IMR-90 (cell line): ENCODE results near the gene ATRX. TPM values are rescaled to one million over a fixed set of nuclear protein-coding genes. Genes with fewer than 3 reads are reported as not detected.
A peak's percentile ranks its signal among the peaks of the same experiment; 100 is the strongest.

Experiments
- ATAC-seq: fragments of 200-7000 bp; cut with Tn5 transposase; 2 replicates; pipeline ENCODE4 v1.9.1; 2020; ENCODE audit warnings: low read depth, mild to moderate bottlenecking, moderate library complexity
- BruUV-seq: library from RNA; stranded (reverse); fragments of 400-500 nt; replicated peaks from 2 replicates; lab custom pipeline; 2021; lab: Mats Ljungman, UMichigan
- CTCF ChIA-PET: fragments of 300-600 bp; formaldehyde crosslinking; extraction: SDS; loops from one replicate; lab custom pipeline; 2021; ENCODE audit warnings: antibody characterized with exemption; lab: Yijun Ruan, JAX
- POLR2A ChIA-PET: fragments of 300-600 bp; sonication (Branson Sonifier 250); formaldehyde crosslinking; loops from one replicate; lab custom pipeline; 2022; ENCODE audit warnings: antibody characterized with exemption; ENCODE audit not compliant: unreplicated experiment; lab: Charles Lee
- DNase-seq: peaks from one replicate; pipeline ENCODE4 v3.0.0; 2013
- H2AFZ ChIP-seq: replicated peaks from 2 replicates; pipeline ENCODE3; 2013; ENCODE audit warnings: low read length, mild to moderate bottlenecking; ENCODE audit not compliant: poor library complexity
- H2AK5ac ChIP-seq: 2 replicates; pipeline ENCODE4 v1.6.1; 2013; ENCODE audit warnings: low read depth, low read length, inconsistent platforms
- H2AK9ac ChIP-seq: replicated peaks from 2 replicates; pipeline ENCODE3; 2013; ENCODE audit warnings: mild to moderate bottlenecking, low read depth, low read length, moderate library complexity; ENCODE audit not compliant: poor library complexity
- H2BK120ac ChIP-seq: 2 replicates; pipeline ENCODE4 v1.6.1; 2013; ENCODE audit warnings: low read depth, low read length, inconsistent platforms
- H2BK15ac ChIP-seq: 3 replicates; pipeline ENCODE4 v1.6.1; 2013; ENCODE audit warnings: low read depth, low read length, inconsistent platforms
- H2BK20ac ChIP-seq: 2 replicates; pipeline ENCODE4 v1.6.1; 2013; ENCODE audit warnings: low read depth, mild to moderate bottlenecking, inconsistent platforms, low read length, moderate library complexity
- H2BK5ac ChIP-seq: 2 replicates; pipeline ENCODE4 v1.6.1; 2013; ENCODE audit warnings: mild to moderate bottlenecking, low read depth, low read length, inconsistent platforms; ENCODE audit not compliant: poor library complexity, severe bottlenecking
- H3K14ac ChIP-seq: replicated peaks from 2 replicates; pipeline ENCODE4 v1.6.1; 2013; ENCODE audit warnings: low read depth, low read length, inconsistent platforms
- H3K18ac ChIP-seq: 2 replicates; pipeline ENCODE4 v1.6.1; 2013; ENCODE audit warnings: low read depth, low read length, control low read depth
- H3K23ac ChIP-seq: 2 replicates; pipeline ENCODE4 v1.6.1; 2013; ENCODE audit warnings: low read depth, low read length, inconsistent platforms
- H3K27ac ChIP-seq: 2 replicates; pipeline ENCODE4 v1.5.1; 2013; ENCODE audit warnings: mild to moderate bottlenecking, control low read depth, low read length; ENCODE audit not compliant: insufficient read depth
- H3K27me3 ChIP-seq: 2 replicates; pipeline ENCODE4 v1.6.1; 2013; ENCODE audit warnings: low read length; ENCODE audit not compliant: control insufficient read depth, insufficient read depth
- H3K36me3 ChIP-seq: 2 replicates; pipeline ENCODE4 v1.6.1; 2013; ENCODE audit warnings: low read length, mixed read lengths; ENCODE audit not compliant: control insufficient read depth, insufficient read depth
- H3K4ac ChIP-seq: 2 replicates; pipeline ENCODE4 v1.6.1; 2013; ENCODE audit warnings: low read depth, low read length, inconsistent platforms
- H3K4me1 ChIP-seq: 2 replicates; pipeline ENCODE4 v1.6.1; 2013; ENCODE audit warnings: low read length, mixed read lengths; ENCODE audit not compliant: control insufficient read depth, insufficient read depth
- H3K4me2 ChIP-seq: 2 replicates; pipeline ENCODE4 v1.6.1; 2013; ENCODE audit warnings: low read depth, mild to moderate bottlenecking, control low read depth, low read length, moderate library complexity
- H3K4me3 ChIP-seq: 2 replicates; pipeline ENCODE4 v1.5.1; 2013; ENCODE audit warnings: low read depth, mild to moderate bottlenecking, control low read depth, low read length, moderate library complexity; ENCODE audit not compliant: insufficient read depth
- H3K56ac ChIP-seq: 2 replicates; pipeline ENCODE4 v1.6.1; 2013; ENCODE audit warnings: low read length, inconsistent platforms; ENCODE audit not compliant: insufficient read depth; ENCODE audit errors: extremely low read depth
- H3K79me1 ChIP-seq, 2 experiments: 2 replicates each; pipeline ENCODE4 v1.6.1; 2013; ENCODE audit warnings: low read length in 2 of 2, inconsistent platforms in 1 of 2, low read depth in 1 of 2
- H3K9ac ChIP-seq: 2 replicates; pipeline ENCODE4 v1.6.1; 2013; ENCODE audit warnings: low read depth, low read length, control low read depth
- H3K9me1 ChIP-seq: 2 replicates; pipeline ENCODE4 v1.6.1; 2013; ENCODE audit warnings: low read length, inconsistent platforms; ENCODE audit not compliant: insufficient read depth
- H3K9me3 ChIP-seq: 2 replicates; pipeline ENCODE4 v1.6.1; 2013; ENCODE audit warnings: low read length; ENCODE audit not compliant: control insufficient read depth, insufficient read depth
- H4K20me1 ChIP-seq: 2 replicates; pipeline ENCODE4 v1.6.1; 2013; ENCODE audit warnings: low read length, inconsistent platforms; ENCODE audit not compliant: insufficient read depth
- H4K5ac ChIP-seq: 2 replicates; pipeline ENCODE4 v1.6.1; 2013; ENCODE audit warnings: mild to moderate bottlenecking, low read depth, low read length, control low read depth
- H4K8ac ChIP-seq, 2 experiments: 2 replicates each; pipeline ENCODE4 v1.6.1; 2013; ENCODE audit warnings: low read depth in 2 of 2, low read length in 2 of 2, control low read depth in 1 of 2, inconsistent platforms in 1 of 2
- H4K91ac ChIP-seq: 2 replicates; pipeline ENCODE4 v1.6.1; 2013; ENCODE audit warnings: low read depth, low read length, inconsistent platforms; ENCODE audit not compliant: insufficient read depth
- BHLHE40 ChIP-seq: fragments of 150-350 bp; IDR thresholded peaks from 2 replicates; pipeline ENCODE4 v1.6.1; 2016; ENCODE audit warnings: mild to moderate bottlenecking, low read depth, low read length
- CEBPB ChIP-seq: IDR thresholded peaks from 2 replicates; pipeline ENCODE4 v1.6.1; 2012; ENCODE audit warnings: low read depth, low read length, improper control_type of control experiment
- CHD1 ChIP-seq: IDR thresholded peaks from 2 replicates; pipeline ENCODE4 v1.6.1; 2012; ENCODE audit warnings: low read depth, low read length, improper control_type of control experiment
- MAFK ChIP-seq: IDR thresholded peaks from 2 replicates; pipeline ENCODE4 v1.6.1; 2012; ENCODE audit warnings: low read depth, low read length, improper control_type of control experiment
- RAD21 ChIP-seq: IDR thresholded peaks from 2 replicates; pipeline ENCODE4 v1.6.1; 2012; ENCODE audit warnings: low read length, improper control_type of control experiment
- RFX5 ChIP-seq: IDR thresholded peaks from 2 replicates; pipeline ENCODE4 v1.8.0; 2012; ENCODE audit warnings: low read depth, mild to moderate bottlenecking, low read length, moderate library complexity
- SMC3 ChIP-seq: fragments of 150-350 bp; IDR thresholded peaks from 2 replicates; pipeline ENCODE4 v1.6.1; 2016; ENCODE audit warnings: low read depth, mild to moderate bottlenecking, antibody characterized with exemption, low read length, moderate library complexity
- WGBS, 2 experiments: methylation state at CpG; one replicate each; pipeline versions ENCODE4 v1.1.5 to v1.1.7; 2013; ENCODE audit warnings: missing lambda C conversion rate in 2 of 2; ENCODE audit not compliant: insufficient read length in 1 of 2; ENCODE audit errors: extremely low coverage in 2 of 2; 5-methylcytosine and 5-hydroxymethylcytosine counted together
- dilution Hi-C: fragments of 300-500 bp; cut with HindIII; formaldehyde crosslinking; loops from one replicate; pipeline ENCODE4 v1.14.3; 2018; ENCODE audit warnings: low sequenced_read_pairs; ENCODE audit not compliant: unreplicated experiment
- in situ Hi-C: fragments of 300-500 bp; cut with MboI; formaldehyde crosslinking; loops from 3 replicates; pipeline ENCODE4 v1.14.3; 2019; ENCODE audit warnings: low sequenced_read_pairs, inconsistent platforms, mixed read lengths
- intact Hi-C: fragments of 100-400 bp; cut with micrococcal nuclease; formaldehyde crosslinking; loops from 2 replicates; pipeline ENCODE4 v1.10.0; 2022
- polyA plus RNA-seq, 3 experiments: library from polyadenylated mRNA; depleted of rRNA; stranded (reverse); fragments of >200 nt; gene quantifications; 2 replicates each; pipeline ENCODE4 v1.2.3, GENCODE V29; 2012; ENCODE audit warnings: low replicate concordance in 1 of 3
- total RNA-seq: library from RNA; depleted of rRNA; stranded (reverse); fragments of >200 nt; gene quantifications from 2 replicates; pipeline ENCODE4 v1.2.3, GENCODE V29; 2012
- TF ChIP-seq, protein P1 (sequence below): fragments of 150-350 bp; IDR thresholded peaks from 2 replicates; pipeline ENCODE4 v1.6.1; 2016; ENCODE audit warnings: low read depth, mild to moderate bottlenecking, low read length, moderate library complexity, borderline replicate concordance
- TF ChIP-seq, protein P2 (sequence below): fragments of 150-350 bp; IDR thresholded peaks from 2 replicates; pipeline ENCODE4 v1.6.1; 2017; ENCODE audit warnings: mild to moderate bottlenecking, antibody characterized with exemption, low read length, low read depth

The ATRX gene
- total and polyA plus RNA-seq, 2 of the 4 experiments (the other 2 are of a cell fraction): 20.7 to 73.8 TPM

- ChIA-PET POLR2A (no interaction called here), CTCF (interaction anchor here (0.6 kb wide), 1 partner anchor 188 kb away, joined by 4 read pairs; the partner anchor contains the start of gene FGF16)
- H3K9me3 ChIP-seq: no peaks in the 10 kb centered on the region
- H3K18ac ChIP-seq: no peak overlapping the region
- no peak overlapping the region for H2BK20ac ChIP-seq
- no peak overlapping the region for H3K4ac ChIP-seq
- BruUV-seq: no TSS peak
- 0 out of 4 replicates have a peak, but pooled peaks cover 0 to 4% of the 10 kb centered on the region in 2 experiments for H3K79me1 ChIP-seq
- no peaks in the 10 kb centered on the region for H4K20me1 ChIP-seq
- no peaks in the 10 kb centered on the region for H3K27me3 ChIP-seq
- no peak overlapping the region for H3K4me3 ChIP-seq
- no peaks in the 10 kb centered on the region for H3K9me1 ChIP-seq
- in situ Hi-C loops: no loop called here
- no peaks in the 10 kb centered on the region for H3K4me1 ChIP-seq
- no peak overlapping the region for H4K8ac ChIP-seq
- dilution Hi-C loops: no loop called here
- no peak for ATAC-seq
- no peak overlapping the region for H3K4me2 ChIP-seq
- no peak overlapping the region for H2AK9ac ChIP-seq
- TF ChIP-seq, protein P1, sequence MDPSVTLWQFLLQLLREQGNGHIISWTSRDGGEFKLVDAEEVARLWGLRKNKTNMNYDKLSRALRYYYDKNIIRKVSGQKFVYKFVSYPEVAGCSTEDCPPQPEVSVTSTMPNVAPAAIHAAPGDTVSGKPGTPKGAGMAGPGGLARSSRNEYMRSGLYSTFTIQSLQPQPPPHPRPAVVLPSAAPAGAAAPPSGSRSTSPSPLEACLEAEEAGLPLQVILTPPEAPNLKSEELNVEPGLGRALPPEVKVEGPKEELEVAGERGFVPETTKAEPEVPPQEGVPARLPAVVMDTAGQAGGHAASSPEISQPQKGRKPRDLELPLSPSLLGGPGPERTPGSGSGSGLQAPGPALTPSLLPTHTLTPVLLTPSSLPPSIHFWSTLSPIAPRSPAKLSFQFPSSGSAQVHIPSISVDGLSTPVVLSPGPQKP: no peak
- TF ChIP-seq RFX5 (no peak), MAFK (peak; percentile 90), SMC3 (no peak), CHD1 (no peak), CEBPB (no peak), RAD21 (no peak), BHLHE40 (no peak)
- TF ChIP-seq, protein P2, sequence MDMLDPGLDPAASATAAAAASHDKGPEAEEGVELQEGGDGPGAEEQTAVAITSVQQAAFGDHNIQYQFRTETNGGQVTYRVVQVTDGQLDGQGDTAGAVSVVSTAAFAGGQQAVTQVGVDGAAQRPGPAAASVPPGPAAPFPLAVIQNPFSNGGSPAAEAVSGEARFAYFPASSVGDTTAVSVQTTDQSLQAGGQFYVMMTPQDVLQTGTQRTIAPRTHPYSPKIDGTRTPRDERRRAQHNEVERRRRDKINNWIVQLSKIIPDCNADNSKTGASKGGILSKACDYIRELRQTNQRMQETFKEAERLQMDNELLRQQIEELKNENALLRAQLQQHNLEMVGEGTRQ: no peak
- WGBS, 2 experiments: no CpG with 5 or more reads among the region's 2 CpGs
- DNase-seq: no peak
- no peak overlapping the region for H2BK15ac ChIP-seq
- no peak overlapping the region for H3K14ac ChIP-seq
- no peak overlapping the region for H4K91ac ChIP-seq
- H2BK5ac ChIP-seq: no peak overlapping the region
- no peak overlapping the region for H3K9ac ChIP-seq
- no peak overlapping the region for H2AFZ ChIP-seq
- H3K56ac ChIP-seq: no peak overlapping the region
- peaks cover 4% of the 10 kb centered on the region; the same call in 1 of the 2 replicates for H3K36me3 ChIP-seq
- H2BK120ac ChIP-seq: no peak overlapping the region
- intact Hi-C loops: no loop called here
- H4K5ac ChIP-seq: no peak overlapping the region
- H3K23ac ChIP-seq: no peak overlapping the region
- no peak overlapping the region for H3K27ac ChIP-seq
- no peak overlapping the region for H2AK5ac ChIP-seq
Measured at GRCh38 chrX:77635373-77635772, 150.6 kb downstream of the ATRX start.
